Endothelial cell of umbilical vein (primary cell): Measurements from ENCODE around the gene STX4. TPM values are rescaled to one million over a fixed set of nuclear protein-coding genes. Genes with fewer than 3 reads are reported as not detected.

Experiments
- BruUV-seq: library from RNA; stranded (reverse); fragments of 400-500 nt; replicated peaks from 2 replicates; lab custom pipeline; 2021; lab: Mats Ljungman, UMichigan
- CTCF ChIA-PET: fragments of 300-600, 350-600 bp; sonication (Branson Sonifier 250); formaldehyde crosslinking; loops from one replicate; lab custom pipeline; 2021; ENCODE audit warnings: antibody characterized with exemption, inconsistent platforms; lab: Charles Lee
- POLR2A ChIA-PET: fragments of 300-600, 350-600 bp; sonication (Branson Sonifier 250); formaldehyde crosslinking; loops from one replicate; lab custom pipeline; 2021; ENCODE audit warnings: antibody characterized with exemption, inconsistent platforms; lab: Charles Lee
- DNase-seq: peaks from one replicate; pipeline ENCODE4 v3.0.0-alpha.2; 2011; ENCODE audit warnings: low read depth, low spot score
- FAIRE-seq: peaks from 2 replicates; lab custom pipeline; 2011; peaks lifted over from hg19 to GRCh38; lab: Jason Lieb, UNC
- H2AFZ ChIP-seq: 2 replicates; pipeline ENCODE4 v1.6.0; 2012; ENCODE audit warnings: low read depth, low read length, control low read depth, inconsistent platforms
- H3K27ac ChIP-seq: 2 replicates; pipeline ENCODE4 v1.5.1; 2011; ENCODE audit warnings: low read depth, mild to moderate bottlenecking, control low read depth, low read length, moderate library complexity; ENCODE audit not compliant: insufficient read depth
- H3K27me3 ChIP-seq, 2 experiments: 2 replicates each; pipeline versions ENCODE4 v1.6.0 to v1.6.1; 2011; ENCODE audit warnings: low read length in 2 of 2, mixed read lengths in 1 of 2; ENCODE audit not compliant: control insufficient read depth in 2 of 2, insufficient read depth in 2 of 2
- H3K36me3 ChIP-seq, 2 experiments: 2 replicates in 1 of 2; 3 replicates in 1 of 2; pipeline ENCODE4 v1.5.1; 2011; ENCODE audit warnings: low read length in 2 of 2, mild to moderate bottlenecking in 1 of 2, moderate library complexity in 1 of 2; ENCODE audit not compliant: control insufficient read depth in 2 of 2, insufficient read depth in 2 of 2; ENCODE audit errors: extremely low read depth in 1 of 2
- H3K4me1 ChIP-seq: 3 replicates; pipeline ENCODE4 v1.5.1; 2011; ENCODE audit warnings: mild to moderate bottlenecking, low read length; ENCODE audit not compliant: control insufficient read depth, insufficient read depth; ENCODE audit errors: extremely low read depth
- H3K4me2 ChIP-seq: 2 replicates; pipeline ENCODE4 v1.6.1; 2011; ENCODE audit warnings: low read length, control low read depth, mixed read lengths; ENCODE audit not compliant: insufficient read depth
- H3K4me3 ChIP-seq, 3 experiments: fragments of 200-600 bp in 1 of 3; sonication (generic), shearing (Covaris generic) in 1 of 3; replicated peaks in 1 of 3; 2 replicates each; pipeline ENCODE4 v1.5.1; 2011 to 2016; ENCODE audit warnings: control low read depth in 3 of 3, low read length in 3 of 3, mild to moderate bottlenecking in 2 of 3, inconsistent platforms in 1 of 3, low read depth in 1 of 3, moderate library complexity in 1 of 3; ENCODE audit not compliant: insufficient read depth in 1 of 3
- H3K79me2 ChIP-seq: 2 replicates; pipeline ENCODE4 v1.6.0; 2012; ENCODE audit warnings: low read length, inconsistent platforms; ENCODE audit not compliant: control insufficient read depth, insufficient read depth
- H3K9ac ChIP-seq: replicated peaks from 2 replicates; pipeline ENCODE3; 2011; ENCODE audit warnings: low read length, control low read depth; ENCODE audit not compliant: insufficient read depth; ENCODE audit errors: extremely low read depth
- H3K9me1 ChIP-seq: replicated peaks from 3 replicates; pipeline ENCODE4 v1.6.0; 2011; ENCODE audit warnings: mild to moderate bottlenecking, low read length; ENCODE audit not compliant: control insufficient read depth, insufficient read depth; ENCODE audit errors: extremely low read depth
- H3K9me3 ChIP-seq: replicated peaks from 2 replicates; pipeline ENCODE4 v1.5.1; 2012; ENCODE audit warnings: low read length, inconsistent platforms; ENCODE audit not compliant: control insufficient read depth, insufficient read depth
- H4K20me1 ChIP-seq: replicated peaks from 2 replicates; pipeline ENCODE3; 2011; ENCODE audit warnings: mild to moderate bottlenecking, low read length; ENCODE audit not compliant: control insufficient read depth, insufficient read depth; ENCODE audit errors: extremely low read depth
- CTCF ChIP-seq, 2 donors: IDR thresholded peaks; 1 replicate in 1 of 2; 2 replicates in 1 of 2; pipeline ENCODE4 v1.5.1; 2011; ENCODE audit warnings: low read length in 2 of 2, mild to moderate bottlenecking in 2 of 2, moderate library complexity in 2 of 2, control low read depth in 1 of 2, inconsistent platforms in 1 of 2, low read depth in 1 of 2; ENCODE audit not compliant: insufficient read depth in 1 of 2; ENCODE audit errors: extremely low read depth in 1 of 2
- EZH2 ChIP-seq: IDR thresholded peaks from 2 replicates; pipeline ENCODE4 v1.6.1; 2012; ENCODE audit warnings: borderline replicate concordance, low read depth, mild to moderate bottlenecking, moderate library complexity, low read length, inconsistent platforms; ENCODE audit not compliant: severe bottlenecking
- FOS ChIP-seq: IDR thresholded peaks from 2 replicates; pipeline ENCODE4 v1.6.1; 2011; ENCODE audit warnings: mild to moderate bottlenecking, low read length, moderate library complexity, borderline replicate concordance; ENCODE audit not compliant: insufficient read depth
- GATA2 ChIP-seq: IDR thresholded peaks from 2 replicates; pipeline ENCODE4 v1.7.0; 2011; ENCODE audit warnings: low read depth, mild to moderate bottlenecking, moderate library complexity, mixed read lengths, low read length; ENCODE audit not compliant: insufficient read length, insufficient read depth
- JUN ChIP-seq: IDR thresholded peaks from 2 replicates; pipeline ENCODE4 v1.6.1; 2011; ENCODE audit warnings: borderline replicate concordance, low read depth; ENCODE audit not compliant: insufficient read length, insufficient read depth
- MYC ChIP-seq: IDR thresholded peaks from one replicate; pipeline ENCODE4 v1.6.1; 2011; ENCODE audit warnings: mild to moderate bottlenecking, low read depth, low read length
- POLR2A ChIP-seq: IDR thresholded peaks from 2 replicates; pipeline ENCODE4 v1.6.1; 2012; ENCODE audit warnings: low read depth, mild to moderate bottlenecking, control low read depth, low read length
- POLR2AphosphoS5 ChIP-seq: IDR thresholded peaks from 2 replicates; pipeline ENCODE4 v1.6.1; 2012; ENCODE audit warnings: low read depth, mild to moderate bottlenecking, control low read depth, low read length, moderate library complexity; ENCODE audit not compliant: insufficient read depth
- dilution Hi-C: fragments of 300-500 bp; cut with MboI; formaldehyde crosslinking; loops from one replicate; pipeline ENCODE4 v1.15.0; 2019; ENCODE audit warnings: low sequenced_read_pairs; ENCODE audit not compliant: extremely low pct_ligation_motif_present
- intact Hi-C: fragments of 100-400 bp; cut with micrococcal nuclease; formaldehyde crosslinking; loops from one replicate; pipeline ENCODE4 v1.10.0; 2022
- polyA plus RNA-seq, 4 experiments: library from polyadenylated mRNA; depleted of rRNA in 3 of 4; stranded (reverse) in 3 of 4; unstranded in 1 of 4; fragments of >200 nt; gene quantifications; 2 replicates each; pipeline versions ENCODE4 v1.2.1 to v1.2.3, GENCODE V29; 2011 to 2012; ENCODE audit warnings: missing spikeins in 1 of 4
- total RNA-seq: library from RNA; stranded (reverse); gene quantifications from 2 replicates; pipeline ENCODE4 v1.2.3, GENCODE V29; 2021
- TF ChIP-seq, protein P1 (sequence below): IDR thresholded peaks from 2 replicates; pipeline ENCODE4 v1.6.1; 2011; ENCODE audit not compliant: insufficient read depth, insufficient read length

The STX4 gene
- total and polyA plus RNA-seq, 2 donors (not counting 3 experiments of a cell fraction or from before 2014, with no cell fraction given) = 49.5 to 65.2 TPM

DNA sequence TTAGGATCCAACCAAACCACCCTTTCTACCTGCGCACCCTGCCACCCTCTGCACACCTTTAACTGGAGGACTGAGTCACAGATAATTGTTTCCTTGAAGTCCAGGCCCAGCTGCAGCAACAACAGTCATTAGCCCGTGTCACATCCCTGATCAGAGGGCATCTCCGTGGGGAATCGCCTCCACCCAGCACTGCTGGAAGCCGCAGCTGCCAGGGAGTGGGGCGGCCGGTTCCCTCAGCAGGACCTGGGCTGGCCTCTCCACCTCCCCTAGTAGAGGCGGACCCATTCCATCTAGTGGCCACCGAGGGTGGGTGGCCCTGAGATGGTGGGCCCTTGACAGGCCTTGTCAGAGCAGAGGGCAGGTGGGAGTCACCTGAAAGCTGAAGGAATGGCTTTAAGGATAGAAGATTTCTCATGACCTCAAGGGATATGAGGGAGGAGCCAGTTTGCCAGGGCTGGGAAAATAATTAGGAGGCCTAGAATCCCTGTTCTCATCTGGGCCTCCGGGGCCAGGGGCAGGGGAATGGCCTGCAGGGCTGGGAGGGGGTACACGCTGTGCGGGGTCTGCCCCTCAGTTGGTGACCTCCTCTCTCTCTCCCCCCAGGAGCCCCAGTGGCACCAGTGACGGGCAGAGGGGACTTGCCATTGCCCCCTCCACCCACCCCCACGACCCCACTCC is 49.1 kb downstream of the STX4 start:
- H3K9me1 ChIP-seq = no peaks in the 10 kb centered on the region
- intact Hi-C loops (no loop called here), dilution Hi-C loops (no loop called here)
- peaks cover 7% of the 10 kb centered on the region for H3K79me2 ChIP-seq
- no peaks in the 10 kb centered on the region for H3K9me3 ChIP-seq
- no peak overlapping the region for H3K27ac ChIP-seq
- H3K36me3 ChIP-seq = peaks cover 3 to 33% of the 10 kb centered on the region in 2 experiments
- BruUV-seq = TSS peak; percentile 4
- TF ChIP-seq POLR2A = no peak
- TF ChIP-seq CTCF (IDR thresholded peaks at IDR 0.05; ENCODE audit: extremely low read depth in 1 of 2, insufficient read depth in 1 of 2, low read depth in 1 of 2, low read length in 2 of 2) = no peak
- no peak for TF ChIP-seq FOS
- TF ChIP-seq EZH2 = no peak
- TF ChIP-seq, protein P1, sequence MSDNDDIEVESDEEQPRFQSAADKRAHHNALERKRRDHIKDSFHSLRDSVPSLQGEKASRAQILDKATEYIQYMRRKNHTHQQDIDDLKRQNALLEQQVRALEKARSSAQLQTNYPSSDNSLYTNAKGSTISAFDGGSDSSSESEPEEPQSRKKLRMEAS = no peak
- TF ChIP-seq MYC = no peak
- no peak for TF ChIP-seq JUN
- no peak for TF ChIP-seq POLR2AphosphoS5
- TF ChIP-seq GATA2 = no peak
- ChIA-PET CTCF (no interaction called here), POLR2A (no interaction called here)
- no peaks in the 10 kb centered on the region for H3K4me1 ChIP-seq
- FAIRE-seq (no peak), DNase-seq (no peak)
- no peak overlapping the region for H3K9ac ChIP-seq
- no peak overlapping the region for H3K4me3 ChIP-seq
- no peaks in the 10 kb centered on the region for H4K20me1 ChIP-seq
- no peak overlapping the region for H2AFZ ChIP-seq
- H3K27me3 ChIP-seq = no peaks in the 10 kb centered on the region
- H3K4me2 ChIP-seq = no peak overlapping the region
